ENCODE data around the gene MCF2L2. TPM values are rescaled to one million over a fixed set of nuclear protein-coding genes. Genes with fewer than 3 reads are reported as not detected.

The MCF2L2 gene
- total RNA-seq, 1 donor from 2014 or later: 2.0 TPM

- H3K4me3 ChIP-seq: no peak overlapping the region
- no peak for TF ChIP-seq POLR2A (IDR thresholded peaks at IDR 0.05)
- H3K9me3 ChIP-seq: no peaks in the 10 kb centered on the region
- no peak overlapping the region for H3K27ac ChIP-seq
- H3K4me1 ChIP-seq: peaks cover 10% of the 10 kb centered on the region
- intact Hi-C loops (cut with DNase I): no loop called here
- no peaks in the 10 kb centered on the region for H3K36me3 ChIP-seq
- no peaks in the 10 kb centered on the region for H3K27me3 ChIP-seq
- DNase-seq (ENCODE audit: extremely low spot score in 2 of 2): no peak
These were observed 269.1 kb downstream of the MCF2L2 start for GRCh38 chr3:183159333-183159732.

GRCh38 chr3:183158551-183159006, 269.8 kb downstream of the MCF2L2 start:
- H3K4me1 ChIP-seq: peaks cover 10% of the 10 kb centered on the region
- H3K27me3 ChIP-seq: no peaks in the 10 kb centered on the region
- no peak for DNase-seq (ENCODE audit: extremely low spot score in 2 of 2)
- TF ChIP-seq CTCF (IDR thresholded peaks at IDR 0.05) (no peak), POLR2A (IDR thresholded peaks at IDR 0.05) (no peak), POLR2AphosphoS5 (IDR thresholded peaks at IDR 0.05; ENCODE audit: insufficient read depth in 1 of 2, low read depth in 1 of 2) (no peak)
- no peaks in the 10 kb centered on the region for H3K36me3 ChIP-seq
- H3K4me3 ChIP-seq: no peak overlapping the region
- H3K9me3 ChIP-seq: no peaks in the 10 kb centered on the region
- intact Hi-C loops (cut with DNase I): no loop called here
- H3K27ac ChIP-seq: no peak overlapping the region

GRCh38 chr3:183158113-183158512, 270.3 kb downstream of the MCF2L2 start:
- H3K4me1 ChIP-seq: peaks cover 10% of the 10 kb centered on the region
- intact Hi-C loops (cut with DNase I): no loop called here
- no peaks in the 10 kb centered on the region for H3K9me3 ChIP-seq
- no peaks in the 10 kb centered on the region for H3K36me3 ChIP-seq
- H3K4me3 ChIP-seq: no peak overlapping the region
- TF ChIP-seq CTCF (IDR thresholded peaks at IDR 0.05): no peak
- no peak for TF ChIP-seq POLR2AphosphoS5 (IDR thresholded peaks at IDR 0.05; ENCODE audit: insufficient read depth in 1 of 2, low read depth in 1 of 2)
- no peak for TF ChIP-seq POLR2A (IDR thresholded peaks at IDR 0.05)
- H3K27ac ChIP-seq: no peak overlapping the region
- H3K27me3 ChIP-seq: no peaks in the 10 kb centered on the region
- no peak for DNase-seq (ENCODE audit: extremely low spot score in 2 of 2)

- DNase-seq (ENCODE audit: extremely low spot score in 2 of 2): no peak
These were observed 272.2 kb downstream of the MCF2L2 start for GRCh38 chr3:183156266-183156665.

GRCh38 chr3:183155499-183155898, 272.9 kb downstream of the MCF2L2 start:
- no peak overlapping the region for H3K27ac ChIP-seq
- no peak for TF ChIP-seq POLR2A (IDR thresholded peaks at IDR 0.05)
- TF ChIP-seq POLR2AphosphoS5 (IDR thresholded peaks at IDR 0.05; ENCODE audit: insufficient read depth in 1 of 2, low read depth in 1 of 2): no peak
- TF ChIP-seq CTCF (IDR thresholded peaks at IDR 0.05): no peak
- H3K9me3 ChIP-seq: no peaks in the 10 kb centered on the region
- no peak overlapping the region for H3K4me3 ChIP-seq
- DNase-seq (ENCODE audit: extremely low spot score in 2 of 2): no peak
- H3K27me3 ChIP-seq: no peaks in the 10 kb centered on the region
- H3K4me1 ChIP-seq: no peaks in the 10 kb centered on the region
- intact Hi-C loops (cut with DNase I): no loop called here
- no peaks in the 10 kb centered on the region for H3K36me3 ChIP-seq

More at GRCh38 chr3:183156266-183156665, 272.2 kb downstream of the MCF2L2 start:
- Histone ChIP-seq H3K27ac (no peak overlapping the region), H3K27me3 (no peaks in the 10 kb centered on the region), H3K4me1 (no peaks in the 10 kb centered on the region), H3K9me3 (no peaks in the 10 kb centered on the region), H3K36me3 (no peaks in the 10 kb centered on the region), H3K4me3 (no peak overlapping the region)
- TF ChIP-seq POLR2AphosphoS5 (IDR thresholded peaks at IDR 0.05; ENCODE audit: insufficient read depth in 1 of 2, low read depth in 1 of 2): no peak
- no peak for TF ChIP-seq CTCF (IDR thresholded peaks at IDR 0.05)
- no peak for TF ChIP-seq POLR2A (IDR thresholded peaks at IDR 0.05)
- intact Hi-C loops (cut with DNase I): no loop called here

All from vagina (tissue), 2 donors.